C1 segment of cervical spinal cord (tissue), 14 donors: ENCODE data around the gene ZNF841.
A peak's percentile ranks its signal among the peaks of the same experiment; 100 is the strongest.
"Not testable (repeated sequence)": the region's sequence is repeated elsewhere in the genome, so short reads cannot be mapped to it uniquely, and the experiment has no call there.

ENCODE experiments used
- DNase-seq, 14 donors: peaks; one replicate each; lab custom pipeline; 2025; lab: John Stamatoyannopoulos, UW

The ZNF841 gene

GRCh38 chr19:52095172-52096014 lies at the start of gene ZNF841:
Gene ZNF841, minus strand, starts transcription at chr19:52095765. Its CDS starts 10,964 bp downstream, at chr19:52084801.
- peak; percentile 46 to 95 (median 83) for DNase-seq

DNA sequence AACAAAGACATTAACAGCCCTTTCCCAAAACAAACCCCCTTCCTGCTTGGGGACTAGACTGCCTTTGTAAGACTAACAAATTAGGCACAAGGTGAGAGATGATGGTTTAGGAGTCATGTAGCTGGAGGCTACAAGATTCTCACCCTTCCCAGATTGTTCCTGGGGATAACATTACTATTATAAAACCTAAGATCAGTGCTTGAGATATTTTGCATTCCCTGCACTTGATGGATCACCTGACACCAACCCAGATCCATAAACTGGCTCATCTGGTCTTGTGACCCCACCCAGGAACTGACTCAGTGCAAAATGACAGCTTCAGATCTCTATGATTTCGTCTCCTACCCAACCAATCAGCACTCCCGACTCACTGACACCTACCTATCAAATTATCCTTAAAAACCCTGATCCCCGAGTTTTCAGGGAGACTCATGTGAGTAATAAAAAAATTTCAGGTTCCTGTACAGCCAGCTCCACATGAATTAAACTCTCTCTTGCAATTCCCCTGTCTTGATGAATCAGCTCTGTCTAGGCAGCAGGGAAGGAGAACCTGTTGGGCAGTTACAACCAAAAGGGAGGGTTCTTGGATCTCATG lies 46.5 kb upstream of the ZNF841 start:
- no peak for DNase-seq

DNA sequence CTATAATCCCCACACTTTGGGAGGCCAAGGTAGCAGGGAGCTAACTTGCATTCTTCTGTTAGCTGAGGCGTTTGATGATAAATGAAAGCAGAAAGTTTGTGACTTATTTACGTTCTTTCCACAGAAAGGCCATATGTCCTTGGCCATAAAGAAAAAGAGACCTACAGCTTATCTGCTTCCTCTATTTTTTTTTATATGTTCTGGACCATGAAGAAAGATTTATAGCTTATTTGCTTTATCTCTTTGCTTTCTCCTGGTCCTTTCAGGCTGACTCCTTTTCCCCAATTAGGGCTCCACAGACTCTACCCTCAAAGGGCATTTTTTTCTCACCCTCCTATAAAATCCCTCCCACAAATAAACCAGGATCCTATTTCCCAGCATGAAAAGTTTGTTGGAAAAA lies 45.6 kb upstream of the ZNF841 start:
- DNase-seq, result no peak

DNA sequence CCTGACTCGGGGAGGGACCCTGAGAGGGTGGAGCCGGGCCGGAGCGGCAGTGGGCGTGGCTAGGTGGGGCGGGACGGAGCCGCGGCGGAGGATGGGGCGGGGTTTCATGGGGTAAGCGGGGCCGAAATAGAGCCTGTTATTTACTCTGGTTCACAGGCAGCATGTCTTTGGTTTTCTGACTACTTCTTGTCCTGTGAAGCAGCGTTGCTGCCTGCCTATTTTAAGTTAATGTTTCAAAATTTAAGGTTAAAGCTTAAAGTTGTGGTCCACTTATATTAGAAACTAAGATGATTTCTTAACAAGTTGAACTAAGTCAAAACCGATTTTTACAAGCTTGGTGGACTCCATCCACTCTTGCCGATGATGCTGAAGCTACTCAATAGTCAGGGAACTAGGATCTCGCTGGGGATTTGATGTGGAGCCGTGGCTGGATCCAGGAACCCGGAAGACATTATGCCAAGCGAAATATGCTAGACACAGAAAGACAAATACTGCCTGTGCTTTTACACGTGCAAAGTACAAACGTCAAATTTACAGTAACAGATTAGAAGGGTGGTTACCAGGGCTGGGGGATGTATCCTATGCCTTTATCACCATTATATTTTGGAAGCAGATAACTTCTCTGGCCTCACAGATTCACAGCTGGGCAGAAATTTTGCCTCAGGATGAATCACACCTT lies 44.6 kb upstream of the ZNF841 start:
- peak in 5 of 14 donors; percentile 4 to 58 (median 24) for DNase-seq

- DNase-seq, result peak; percentile 8 to 95 (median 91)
Observed at GRCh38 chr19:52139252-52140031, 43.9 kb upstream of the ZNF841 start, which contains the start of gene ZNF616. Gene ZNF616, minus strand, starts transcription at chr19:52139938. Its CDS starts 9,426 bp downstream, at chr19:52130512.

GRCh38 chr19:52138983-52139251 lies 43.4 kb upstream of the ZNF841 start:
- DNase-seq, result peak in 1 of 14 donors; percentile 33

GRCh38 chr19:52138278-52138982 lies 42.9 kb upstream of the ZNF841 start:
- peak in 5 of 14 donors; percentile 4 to 48 (median 19) for DNase-seq

- no peak for DNase-seq
Observed at GRCh38 chr19:52120286-52120685, 24.7 kb upstream of the ZNF841 start.

GRCh38 chr19:52115526-52116053 lies 20.0 kb upstream of the ZNF841 start:
- no peak for DNase-seq

DNA sequence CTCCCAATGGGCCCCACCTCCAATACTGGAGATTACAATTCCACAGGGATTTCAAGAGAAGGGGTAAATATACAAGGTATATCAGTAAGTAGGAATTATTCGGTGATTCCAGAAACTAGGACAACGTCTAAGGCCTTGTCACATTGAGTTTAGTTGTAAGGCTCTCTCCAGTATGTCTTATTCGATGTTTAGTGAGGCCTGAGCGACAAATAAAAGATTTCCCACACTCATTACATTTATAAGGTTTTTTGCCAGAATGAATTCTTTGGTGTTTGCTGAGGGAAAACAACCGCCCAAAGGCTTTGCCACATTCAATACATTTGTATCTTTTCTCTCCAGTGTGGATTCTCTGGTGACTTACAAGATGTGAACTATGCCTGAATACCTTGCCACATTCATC lies 19.1 kb upstream of the ZNF841 start:
- no peak for DNase-seq

GRCh38 chr19:52112624-52113023 lies 17.1 kb upstream of the ZNF841 start:
- DNase-seq, result no peak

DNA sequence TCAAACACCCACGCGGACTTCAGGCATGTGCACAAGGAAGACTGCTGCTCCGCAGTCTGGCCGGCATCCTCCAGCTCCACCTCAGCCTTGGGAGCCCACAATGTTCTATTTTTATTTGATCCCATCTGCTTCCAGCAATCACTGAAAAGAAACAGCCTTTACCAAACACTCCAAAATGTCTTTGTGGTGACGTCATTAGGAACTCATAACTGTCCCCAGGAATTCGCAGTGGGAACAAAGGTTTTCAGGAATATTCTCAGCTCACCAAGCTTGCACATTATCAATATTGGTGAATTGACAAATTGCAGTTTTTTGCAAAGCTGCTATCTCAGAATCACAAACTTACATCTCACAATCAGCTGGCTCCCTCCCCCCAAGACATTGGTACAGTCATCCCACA lies 15.2 kb upstream of the ZNF841 start:
- DNase-seq, result no peak

- no peak for DNase-seq
Observed at GRCh38 chr19:52102782-52103181, 7.2 kb upstream of the ZNF841 start.

DNA sequence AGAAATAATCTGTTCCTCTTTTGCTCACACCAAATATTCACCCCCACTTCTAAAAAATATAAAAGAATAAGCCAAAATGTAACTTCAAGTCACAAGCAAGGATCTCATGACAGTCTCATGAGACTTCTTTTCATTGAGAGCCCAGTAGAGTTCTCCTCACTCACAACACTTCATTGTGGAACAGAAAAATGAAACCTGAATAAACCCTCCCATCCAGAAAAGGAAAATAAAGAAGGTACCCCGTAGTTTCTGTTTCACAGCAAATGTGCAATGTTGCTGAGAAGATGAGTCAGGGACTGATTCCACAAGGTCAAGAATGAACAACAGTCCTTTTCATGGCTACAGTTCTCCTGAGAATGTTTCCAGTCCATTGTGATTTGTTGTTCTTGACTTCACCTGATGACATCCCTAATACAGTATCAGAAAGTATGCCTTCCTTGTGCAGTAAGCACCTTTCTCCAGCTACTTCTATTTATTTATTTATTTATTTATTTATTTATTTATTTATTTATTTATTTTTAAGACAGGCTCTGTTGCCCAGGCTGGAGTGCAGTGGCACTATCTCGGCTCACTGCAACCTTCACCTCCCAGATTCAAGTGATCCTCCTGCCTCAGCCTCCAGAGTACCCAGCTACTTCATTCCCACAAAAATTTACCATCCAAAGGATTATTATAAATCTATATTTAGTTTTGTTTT lies 6.4 kb upstream of the ZNF841 start:
- no peak for DNase-seq

GRCh38 chr19:52099497-52100138 lies 4.1 kb upstream of the ZNF841 start:
- DNase-seq, result no peak

DNA sequence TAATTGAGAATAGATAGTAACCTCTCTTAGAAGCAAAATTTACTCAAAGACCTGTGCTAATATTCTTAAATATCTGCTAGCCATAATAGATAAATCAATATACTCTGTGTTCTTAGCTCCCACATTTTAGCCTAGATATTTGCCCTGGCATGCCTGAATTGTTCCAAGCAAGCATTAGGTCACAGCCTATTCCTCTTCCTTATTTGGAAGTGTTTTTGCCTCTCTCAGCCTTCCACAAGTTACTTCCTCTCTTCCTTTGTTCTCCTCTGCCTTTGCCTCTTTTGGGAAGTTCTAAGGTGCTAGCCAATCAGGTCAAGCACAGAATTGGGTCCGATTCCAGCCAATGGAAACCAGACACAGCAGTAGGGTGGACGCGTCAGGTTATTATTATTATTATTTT lies 851 bp upstream of the ZNF841 start:
- not testable (repeated sequence) for DNase-seq

- no peak for DNase-seq
Observed at GRCh38 chr19:52094526-52095130, 937 bp downstream of the ZNF841 start.

DNA sequence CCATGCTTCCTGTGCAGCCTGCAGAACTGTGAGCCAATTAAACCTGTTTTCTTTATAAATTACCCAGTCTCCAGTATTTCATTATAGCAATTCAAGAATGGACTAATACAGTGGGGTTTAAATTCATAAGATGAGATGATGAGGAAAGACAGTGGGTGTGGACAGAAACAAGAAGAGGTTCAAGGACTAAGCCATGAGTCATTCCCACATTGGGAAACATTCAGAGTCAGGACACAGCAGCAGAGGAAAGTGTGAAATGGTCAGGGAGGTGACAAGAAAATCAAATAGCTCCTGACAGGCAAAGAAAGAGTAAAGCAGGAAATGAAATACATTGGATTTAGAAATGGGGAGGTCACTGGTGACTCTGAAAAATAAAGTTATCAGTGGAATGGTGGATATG lies 9.1 kb downstream of the ZNF841 start:
- DNase-seq, result no peak

DNA sequence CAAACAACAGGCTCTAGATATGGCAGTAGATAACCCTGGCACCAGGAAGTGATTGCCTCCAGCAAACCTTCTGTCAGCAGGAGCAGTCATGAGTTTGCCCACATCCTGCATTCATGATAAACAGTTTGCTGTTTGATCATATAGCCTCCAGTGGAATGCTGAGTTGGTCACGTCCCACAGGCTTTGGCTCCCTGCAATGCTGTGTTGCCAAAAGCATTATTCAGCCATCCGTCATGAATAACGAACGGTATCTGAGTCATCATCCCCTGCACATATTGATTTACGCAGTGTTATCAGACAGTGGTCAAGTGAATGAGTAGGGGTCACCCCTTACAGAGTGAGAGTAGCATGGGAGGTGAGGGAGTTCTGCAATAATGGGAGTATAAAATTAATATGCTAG lies 25.1 kb downstream of the ZNF841 start:
- DNase-seq, result no peak
